IMR-90 (cell line): ENCODE measurements around the gene STAP2. TPM values are rescaled to one million over a fixed set of nuclear protein-coding genes. Genes with fewer than 3 reads are reported as not detected.

Experiments
- ATAC-seq: fragments of 200-7000 bp; cut with Tn5 transposase; 2 replicates; pipeline ENCODE4 v1.9.1; 2020; ENCODE audit warnings: low read depth, mild to moderate bottlenecking, moderate library complexity
- BruUV-seq: library from RNA; stranded (reverse); fragments of 400-500 nt; replicated peaks from 2 replicates; lab custom pipeline; 2021; lab: Mats Ljungman, UMichigan
- CTCF ChIA-PET: fragments of 300-600 bp; formaldehyde crosslinking; extraction: SDS; loops from one replicate; lab custom pipeline; 2021; ENCODE audit warnings: antibody characterized with exemption; lab: Yijun Ruan, JAX
- POLR2A ChIA-PET: fragments of 300-600 bp; sonication (Branson Sonifier 250); formaldehyde crosslinking; loops from one replicate; lab custom pipeline; 2022; ENCODE audit warnings: antibody characterized with exemption; ENCODE audit not compliant: unreplicated experiment; lab: Charles Lee
- DNase-seq: peaks from one replicate; pipeline ENCODE4 v3.0.0; 2013
- H2AFZ ChIP-seq: replicated peaks from 2 replicates; pipeline ENCODE3; 2013; ENCODE audit warnings: low read length, mild to moderate bottlenecking; ENCODE audit not compliant: poor library complexity
- H2AK5ac ChIP-seq: 2 replicates; pipeline ENCODE4 v1.6.1; 2013; ENCODE audit warnings: low read depth, low read length, inconsistent platforms
- H2AK9ac ChIP-seq: replicated peaks from 2 replicates; pipeline ENCODE3; 2013; ENCODE audit warnings: mild to moderate bottlenecking, low read depth, low read length, moderate library complexity; ENCODE audit not compliant: poor library complexity
- H2BK120ac ChIP-seq: 2 replicates; pipeline ENCODE4 v1.6.1; 2013; ENCODE audit warnings: low read depth, low read length, inconsistent platforms
- H2BK15ac ChIP-seq: 3 replicates; pipeline ENCODE4 v1.6.1; 2013; ENCODE audit warnings: low read depth, low read length, inconsistent platforms
- H2BK20ac ChIP-seq: 2 replicates; pipeline ENCODE4 v1.6.1; 2013; ENCODE audit warnings: low read depth, mild to moderate bottlenecking, inconsistent platforms, low read length, moderate library complexity
- H2BK5ac ChIP-seq: 2 replicates; pipeline ENCODE4 v1.6.1; 2013; ENCODE audit warnings: mild to moderate bottlenecking, low read depth, low read length, inconsistent platforms; ENCODE audit not compliant: poor library complexity, severe bottlenecking
- H3K14ac ChIP-seq: replicated peaks from 2 replicates; pipeline ENCODE4 v1.6.1; 2013; ENCODE audit warnings: low read depth, low read length, inconsistent platforms
- H3K18ac ChIP-seq: 2 replicates; pipeline ENCODE4 v1.6.1; 2013; ENCODE audit warnings: low read depth, low read length, control low read depth
- H3K23ac ChIP-seq: 2 replicates; pipeline ENCODE4 v1.6.1; 2013; ENCODE audit warnings: low read depth, low read length, inconsistent platforms
- H3K27ac ChIP-seq: 2 replicates; pipeline ENCODE4 v1.5.1; 2013; ENCODE audit warnings: mild to moderate bottlenecking, control low read depth, low read length; ENCODE audit not compliant: insufficient read depth
- H3K27me3 ChIP-seq: 2 replicates; pipeline ENCODE4 v1.6.1; 2013; ENCODE audit warnings: low read length; ENCODE audit not compliant: control insufficient read depth, insufficient read depth
- H3K36me3 ChIP-seq: 2 replicates; pipeline ENCODE4 v1.6.1; 2013; ENCODE audit warnings: low read length, mixed read lengths; ENCODE audit not compliant: control insufficient read depth, insufficient read depth
- H3K4ac ChIP-seq: 2 replicates; pipeline ENCODE4 v1.6.1; 2013; ENCODE audit warnings: low read depth, low read length, inconsistent platforms
- H3K4me1 ChIP-seq: 2 replicates; pipeline ENCODE4 v1.6.1; 2013; ENCODE audit warnings: low read length, mixed read lengths; ENCODE audit not compliant: control insufficient read depth, insufficient read depth
- H3K4me2 ChIP-seq: 2 replicates; pipeline ENCODE4 v1.6.1; 2013; ENCODE audit warnings: low read depth, mild to moderate bottlenecking, control low read depth, low read length, moderate library complexity
- H3K4me3 ChIP-seq: 2 replicates; pipeline ENCODE4 v1.5.1; 2013; ENCODE audit warnings: low read depth, mild to moderate bottlenecking, control low read depth, low read length, moderate library complexity; ENCODE audit not compliant: insufficient read depth
- H3K56ac ChIP-seq: 2 replicates; pipeline ENCODE4 v1.6.1; 2013; ENCODE audit warnings: low read length, inconsistent platforms; ENCODE audit not compliant: insufficient read depth; ENCODE audit errors: extremely low read depth
- H3K79me1 ChIP-seq, 2 experiments: 2 replicates each; pipeline ENCODE4 v1.6.1; 2013; ENCODE audit warnings: low read length in 2 of 2, inconsistent platforms in 1 of 2, low read depth in 1 of 2
- H3K9ac ChIP-seq: 2 replicates; pipeline ENCODE4 v1.6.1; 2013; ENCODE audit warnings: low read depth, low read length, control low read depth
- H3K9me1 ChIP-seq: 2 replicates; pipeline ENCODE4 v1.6.1; 2013; ENCODE audit warnings: low read length, inconsistent platforms; ENCODE audit not compliant: insufficient read depth
- H3K9me3 ChIP-seq: 2 replicates; pipeline ENCODE4 v1.6.1; 2013; ENCODE audit warnings: low read length; ENCODE audit not compliant: control insufficient read depth, insufficient read depth
- H4K20me1 ChIP-seq: 2 replicates; pipeline ENCODE4 v1.6.1; 2013; ENCODE audit warnings: low read length, inconsistent platforms; ENCODE audit not compliant: insufficient read depth
- H4K5ac ChIP-seq: 2 replicates; pipeline ENCODE4 v1.6.1; 2013; ENCODE audit warnings: mild to moderate bottlenecking, low read depth, low read length, control low read depth
- H4K8ac ChIP-seq, 2 experiments: 2 replicates each; pipeline ENCODE4 v1.6.1; 2013; ENCODE audit warnings: low read depth in 2 of 2, low read length in 2 of 2, control low read depth in 1 of 2, inconsistent platforms in 1 of 2
- H4K91ac ChIP-seq: 2 replicates; pipeline ENCODE4 v1.6.1; 2013; ENCODE audit warnings: low read depth, low read length, inconsistent platforms; ENCODE audit not compliant: insufficient read depth
- MAZ ChIP-seq: IDR thresholded peaks from 2 replicates; pipeline ENCODE4 v1.6.1; 2012; ENCODE audit warnings: low read depth, mild to moderate bottlenecking, low read length, improper control_type of control experiment, moderate library complexity, borderline replicate concordance
- WGBS, 2 experiments: methylation state at CpG; one replicate each; pipeline versions ENCODE4 v1.1.5 to v1.1.7; 2013; ENCODE audit warnings: missing lambda C conversion rate in 2 of 2; ENCODE audit not compliant: insufficient read length in 1 of 2; ENCODE audit errors: extremely low coverage in 2 of 2; 5-methylcytosine and 5-hydroxymethylcytosine counted together
- dilution Hi-C: fragments of 300-500 bp; cut with HindIII; formaldehyde crosslinking; loops from one replicate; pipeline ENCODE4 v1.14.3; 2018; ENCODE audit warnings: low sequenced_read_pairs; ENCODE audit not compliant: unreplicated experiment
- in situ Hi-C: fragments of 300-500 bp; cut with MboI; formaldehyde crosslinking; loops from 3 replicates; pipeline ENCODE4 v1.14.3; 2019; ENCODE audit warnings: low sequenced_read_pairs, inconsistent platforms, mixed read lengths
- intact Hi-C: fragments of 100-400 bp; cut with micrococcal nuclease; formaldehyde crosslinking; loops from 2 replicates; pipeline ENCODE4 v1.10.0; 2022
- polyA plus RNA-seq, 3 experiments: library from polyadenylated mRNA; depleted of rRNA; stranded (reverse); fragments of >200 nt; gene quantifications; 2 replicates each; pipeline ENCODE4 v1.2.3, GENCODE V29; 2012; ENCODE audit warnings: low replicate concordance in 1 of 3
- total RNA-seq: library from RNA; depleted of rRNA; stranded (reverse); fragments of >200 nt; gene quantifications from 2 replicates; pipeline ENCODE4 v1.2.3, GENCODE V29; 2012

Gene STAP2
- total and polyA plus RNA-seq, 2 of the 4 experiments (the other 2 are of a cell fraction): 1.3 to 3.4 TPM

GRCh38 chr19:4278010-4278409 lies 60.6 kb downstream of the STAP2 start:
- no peak for ATAC-seq
- H3K9me1 ChIP-seq: no peaks in the 10 kb centered on the region
- H3K18ac ChIP-seq: no peak overlapping the region
- intact Hi-C loops (no loop called here), in situ Hi-C loops (no loop called here), dilution Hi-C loops (no loop called here)
- no peak overlapping the region for H4K8ac ChIP-seq
- no peak overlapping the region for H4K5ac ChIP-seq
- no peak overlapping the region for H3K4ac ChIP-seq
- no CpG with 5 or more reads among the region's 4 CpGs for WGBS, 2 experiments
- no peak overlapping the region for H3K9ac ChIP-seq
- no peak overlapping the region for H3K4me2 ChIP-seq
- BruUV-seq: no TSS peak
- H2AK9ac ChIP-seq: no peak overlapping the region
- no peaks in the 10 kb centered on the region for H3K4me1 ChIP-seq
- peak overlapping the region; percentile 11 for H2AFZ ChIP-seq
- no peak overlapping the region for H2BK120ac ChIP-seq
- no peak overlapping the region for H4K91ac ChIP-seq
- no peak for TF ChIP-seq MAZ
- H3K4me3 ChIP-seq: no peak overlapping the region
- CTCF ChIA-PET: no interaction called here
- no peak overlapping the region for H2BK15ac ChIP-seq
- H4K20me1 ChIP-seq: no peaks in the 10 kb centered on the region
- H3K79me1 ChIP-seq: no peaks in the 10 kb centered on the region
- no peak overlapping the region for H3K56ac ChIP-seq
- POLR2A ChIA-PET: no interaction called here
- no peak overlapping the region for H3K23ac ChIP-seq
- no peaks in the 10 kb centered on the region for H3K36me3 ChIP-seq
- no peak overlapping the region for H2BK5ac ChIP-seq
- peaks cover 44% of the 10 kb centered on the region for H3K27me3 ChIP-seq
- H3K27ac ChIP-seq: no peak overlapping the region
- H3K14ac ChIP-seq: no peak overlapping the region
- no peak overlapping the region for H2BK20ac ChIP-seq
- H3K9me3 ChIP-seq: peaks cover under 1% of the 10 kb centered on the region; the same call in 1 of the 2 replicates
- no peak for DNase-seq
- H2AK5ac ChIP-seq: no peak overlapping the region
